Thyroid gland (tissue), 4 donors: ENCODE results near the gene GCA.

Source experiments
- CTCF ChIP-seq, 6 experiments: fragments of 200-600 bp in 3 of 6; fragments of 450-650 bp in 3 of 6; sonication (generic) in 3 of 6; IDR thresholded peaks; one replicate each; pipeline ENCODE4 v1.5.1; 2016 to 2019; ENCODE audit warnings: antibody characterized with exemption in 6 of 6, mild to moderate bottlenecking in 2 of 6, inconsistent platforms in 1 of 6, moderate library complexity in 1 of 6
- POLR2A ChIP-seq, 2 donors: fragments of 450-650 bp; IDR thresholded peaks; one replicate each; pipeline ENCODE4 v1.6.1; 2017; ENCODE audit warnings: antibody characterized with exemption in 2 of 2, mild to moderate bottlenecking in 2 of 2, moderate library complexity in 1 of 2

DNA sequence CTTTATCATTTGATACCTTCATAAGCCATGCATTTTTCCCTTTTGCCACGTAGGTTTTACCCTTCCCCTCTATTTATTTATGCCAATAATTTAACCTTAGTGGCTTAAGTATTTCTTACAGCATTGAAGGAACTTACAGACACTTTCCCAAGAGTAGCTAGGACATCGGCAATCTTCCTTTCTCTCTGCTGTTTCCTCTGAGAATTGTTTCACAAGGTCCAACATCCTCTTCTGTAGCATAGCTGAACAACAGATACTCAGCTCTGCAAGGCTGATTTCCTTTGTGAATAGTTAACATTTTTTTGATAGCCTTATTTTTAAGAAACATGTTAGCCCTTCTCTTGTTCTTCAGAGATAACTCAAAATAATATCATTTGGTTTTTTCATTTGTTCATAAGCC, 1.1 kb upstream of the GCA start:
- TF ChIP-seq CTCF (IDR thresholded peaks at IDR 0.05) = no peak
- no peak for TF ChIP-seq POLR2A (IDR thresholded peaks at IDR 0.05)
